ENCODE measurements around the gene LRRC52.

LRRC52 gene

GRCh38 chr1:165543532-165544438 is at the start of gene LRRC52:
LRRC52 (plus strand) TSS chr1:165544000; CDS start chr1:165544297, 297 bp downstream.
- no peak for DNase-seq (ENCODE audit: low read depth in 2 of 2)

- no peak for DNase-seq (ENCODE audit: low read depth in 2 of 2)
Measured at GRCh38 chr1:165494949-165495857, 48.6 kb upstream of the LRRC52 start.

- DNase-seq (ENCODE audit: low read depth in 2 of 2), result no peak
Measured at GRCh38 chr1:165495858-165496205, 48.0 kb upstream of the LRRC52 start.

GRCh38 chr1:165496501-165496900 is 47.3 kb upstream of the LRRC52 start:
- no peak for DNase-seq (ENCODE audit: low read depth in 2 of 2)

- DNase-seq (ENCODE audit: low read depth in 2 of 2), result no peak
Measured at GRCh38 chr1:165497069-165498013, 46.5 kb upstream of the LRRC52 start.

- no peak for DNase-seq (ENCODE audit: low read depth in 2 of 2)
Measured at GRCh38 chr1:165501330-165501969, 42.4 kb upstream of the LRRC52 start.

- no peak for DNase-seq (ENCODE audit: low read depth in 2 of 2)
Measured at GRCh38 chr1:165501970-165502348, 41.8 kb upstream of the LRRC52 start.

GRCh38 chr1:165507570-165507969 is 36.2 kb upstream of the LRRC52 start:
- DNase-seq (ENCODE audit: low read depth in 2 of 2), result no peak

GRCh38 chr1:165508291-165508690 is 35.5 kb upstream of the LRRC52 start:
- no peak for DNase-seq (ENCODE audit: low read depth in 2 of 2)

- DNase-seq (ENCODE audit: low read depth in 2 of 2), result no peak
Measured at GRCh38 chr1:165512816-165513215, 31.0 kb upstream of the LRRC52 start.

- no peak for DNase-seq (ENCODE audit: low read depth in 2 of 2)
Measured at GRCh38 chr1:165516469-165516868, 27.3 kb upstream of the LRRC52 start.

GRCh38 chr1:165520646-165521045 is 23.2 kb upstream of the LRRC52 start:
- no peak for DNase-seq (ENCODE audit: low read depth in 2 of 2)

GRCh38 chr1:165524639-165525285 is 19.0 kb upstream of the LRRC52 start:
- no peak for DNase-seq (ENCODE audit: low read depth in 2 of 2)

- no peak for DNase-seq (ENCODE audit: low read depth in 2 of 2)
Measured at GRCh38 chr1:165525708-165526107, 18.1 kb upstream of the LRRC52 start.

- DNase-seq (ENCODE audit: low read depth in 2 of 2), result no peak
Measured at GRCh38 chr1:165527251-165528007, 16.4 kb upstream of the LRRC52 start.

GRCh38 chr1:165531021-165531420 is 12.8 kb upstream of the LRRC52 start:
- DNase-seq (ENCODE audit: low read depth in 2 of 2), result no peak

GRCh38 chr1:165532053-165532452 is 11.7 kb upstream of the LRRC52 start:
- no peak for DNase-seq (ENCODE audit: low read depth in 2 of 2)

GRCh38 chr1:165533254-165533653 is 10.5 kb upstream of the LRRC52 start:
- no peak for DNase-seq (ENCODE audit: low read depth in 2 of 2)

- DNase-seq (ENCODE audit: low read depth in 2 of 2), result no peak
Measured at GRCh38 chr1:165536016-165536415, 7.8 kb upstream of the LRRC52 start.
